GM12878 (cell line): ENCODE data around the gene TRPV6.

Experiments used
- POLR2AphosphoS2 ChIP-seq: IDR thresholded peaks from 2 replicates; pipeline ENCODE4 v1.6.1; 2011; ENCODE audit warnings: low read depth, mild to moderate bottlenecking, low read length, improper control_type of control experiment, moderate library complexity
- RAD21 ChIP-seq: IDR thresholded peaks from 2 replicates; pipeline ENCODE4 v1.6.1; 2011; ENCODE audit warnings: mild to moderate bottlenecking, low read depth, low read length, moderate library complexity; ENCODE audit not compliant: insufficient read depth

DNA sequence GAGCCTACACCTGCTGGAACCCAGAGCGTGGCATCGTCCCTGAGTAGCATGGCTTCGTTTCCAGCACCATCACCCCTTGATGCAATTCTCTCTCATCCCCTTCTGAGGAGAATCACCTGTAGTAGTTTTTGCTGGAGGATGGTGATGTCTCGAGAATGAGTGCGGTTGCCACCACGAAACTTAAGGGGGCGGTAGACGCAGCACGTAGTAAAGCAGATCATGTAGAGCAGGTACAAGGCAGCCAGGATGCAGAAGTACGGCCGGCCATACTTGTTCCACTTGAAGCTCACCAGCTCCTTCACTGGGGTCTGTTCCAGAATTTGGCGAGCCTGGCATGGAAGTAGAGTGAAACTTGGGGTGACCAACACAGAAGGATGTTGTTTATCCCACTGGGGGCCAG is 39.9 kb upstream of the TRPV6 start:
- no peak for TF ChIP-seq RAD21
- TF ChIP-seq POLR2AphosphoS2: no peak
